H9 (cell line): ENCODE measurements around the gene RNLS. TPM values are rescaled to one million over a fixed set of nuclear protein-coding genes. Genes with fewer than 3 reads are reported as not detected.

Source experiments
- DNase-seq: peaks from one replicate; pipeline ENCODE4 v3.0.0-alpha.2; 2017
- H2AFZ ChIP-seq: one replicate; pipeline ENCODE4 v1.6.1; 2013; ENCODE audit warnings: mild to moderate bottlenecking, low read length, control low read depth, moderate library complexity
- H2AK5ac ChIP-seq: 2 replicates; pipeline ENCODE4 v1.6.1; 2013; ENCODE audit warnings: low read length, control low read depth, mixed read lengths; ENCODE audit not compliant: insufficient read length
- H2BK120ac ChIP-seq: one replicate; pipeline ENCODE4 v1.6.1; 2013; ENCODE audit warnings: low read depth, mild to moderate bottlenecking, low read length, control low read depth, inconsistent platforms; ENCODE audit not compliant: poor library complexity, severe bottlenecking
- H2BK12ac ChIP-seq: 2 replicates; pipeline ENCODE4 v1.6.1; 2013; ENCODE audit warnings: low read length, control low read depth, mixed read lengths, low read depth; ENCODE audit not compliant: insufficient read length
- H2BK15ac ChIP-seq: 2 replicates; pipeline ENCODE4 v1.6.1; 2013; ENCODE audit warnings: low read depth, low read length, control low read depth
- H2BK20ac ChIP-seq: one replicate; pipeline ENCODE4 v1.6.1; 2013; ENCODE audit warnings: low read depth, mild to moderate bottlenecking, low read length, control low read depth, inconsistent platforms; ENCODE audit not compliant: poor library complexity, severe bottlenecking
- H2BK5ac ChIP-seq: 2 replicates; pipeline ENCODE4 v1.6.1; 2013; ENCODE audit warnings: low read length, control low read depth, mixed read lengths; ENCODE audit not compliant: insufficient read length
- H3K14ac ChIP-seq: 2 replicates; pipeline ENCODE4 v1.6.1; 2013; ENCODE audit warnings: low read length, control low read depth; ENCODE audit not compliant: insufficient read depth
- H3K18ac ChIP-seq: 2 replicates; pipeline ENCODE4 v1.6.1; 2013; ENCODE audit warnings: low read depth, mild to moderate bottlenecking, mixed read lengths, low read length, control low read depth; ENCODE audit not compliant: insufficient read length
- H3K23ac ChIP-seq: 2 replicates; pipeline ENCODE4 v1.6.1; 2013; ENCODE audit warnings: low read length, control low read depth, mixed read lengths, low read depth; ENCODE audit not compliant: insufficient read length
- H3K23me2 ChIP-seq: 2 replicates; pipeline ENCODE4 v1.6.1; 2013; ENCODE audit warnings: low read depth, mild to moderate bottlenecking, mixed read lengths, low read length, control low read depth; ENCODE audit not compliant: insufficient read length, poor library complexity, severe bottlenecking
- H3K27ac ChIP-seq: 2 replicates; pipeline ENCODE4 v1.5.1; 2013; ENCODE audit warnings: low read length, control low read depth, mixed read lengths, low read depth; ENCODE audit not compliant: insufficient read length
- H3K27me3 ChIP-seq: 2 replicates; pipeline ENCODE4 v1.6.1; 2013; ENCODE audit warnings: low read length, control low read depth, inconsistent platforms; ENCODE audit not compliant: insufficient read depth
- H3K4ac ChIP-seq: 2 replicates; pipeline ENCODE4 v1.6.1; 2013; ENCODE audit warnings: low read depth, mild to moderate bottlenecking, control low read depth, inconsistent platforms, low read length, moderate library complexity
- H3K4me1 ChIP-seq: 2 replicates; pipeline ENCODE4 v1.6.1; 2013; ENCODE audit warnings: low read length, control low read depth, inconsistent platforms; ENCODE audit not compliant: insufficient read depth
- H3K4me2 ChIP-seq: 2 replicates; pipeline ENCODE4 v1.6.1; 2013; ENCODE audit warnings: low read length, control low read depth, mixed read lengths; ENCODE audit not compliant: insufficient read length, insufficient read depth
- H3K56ac ChIP-seq: 2 replicates; pipeline ENCODE4 v1.6.1; 2013; ENCODE audit warnings: low read depth, mild to moderate bottlenecking, mixed read lengths, low read length, control low read depth; ENCODE audit not compliant: insufficient read length
- H3K79me1 ChIP-seq: 2 replicates; pipeline ENCODE4 v1.6.1; 2013; ENCODE audit warnings: low read depth, mild to moderate bottlenecking, moderate library complexity, low read length, control low read depth, inconsistent platforms; ENCODE audit not compliant: insufficient read depth, poor library complexity, severe bottlenecking
- H3K79me2 ChIP-seq: 2 replicates; pipeline ENCODE4 v1.6.1; 2013; ENCODE audit warnings: low read length, control low read depth, inconsistent platforms; ENCODE audit not compliant: insufficient read depth
- H3K9ac ChIP-seq: 2 replicates; pipeline ENCODE4 v1.6.1; 2013; ENCODE audit warnings: low read length, control low read depth, mixed read lengths; ENCODE audit not compliant: insufficient read length; ENCODE audit errors: extremely low read depth
- H3K9me3 ChIP-seq: one replicate; pipeline ENCODE4 v1.6.1; 2013; ENCODE audit warnings: low read depth, low read length, inconsistent platforms; ENCODE audit not compliant: control insufficient read depth
- H3T11ph ChIP-seq: one replicate; pipeline ENCODE4 v1.6.1; 2013; ENCODE audit warnings: mild to moderate bottlenecking, low read length, control low read depth, inconsistent platforms
- H4K20me1 ChIP-seq: one replicate; pipeline ENCODE4 v1.6.1; 2013; ENCODE audit not compliant: control insufficient read depth, insufficient read length, insufficient read depth
- H4K5ac ChIP-seq: 2 replicates; pipeline ENCODE4 v1.6.1; 2013; ENCODE audit warnings: low read depth, mild to moderate bottlenecking, mixed read lengths, low read length, control low read depth; ENCODE audit not compliant: insufficient read length
- H4K8ac ChIP-seq: replicated peaks from 2 replicates; pipeline ENCODE4 v1.6.1; 2013; ENCODE audit warnings: low read length, control low read depth, mixed read lengths, low read depth; ENCODE audit not compliant: insufficient read length
- H4K91ac ChIP-seq: 2 replicates; pipeline ENCODE4 v1.6.1; 2013; ENCODE audit warnings: low read depth, mild to moderate bottlenecking, moderate library complexity, mixed read lengths, low read length, control low read depth; ENCODE audit not compliant: insufficient read length
- H3K27ac Mint-ChIP-seq, 3 experiments: 2 replicates in 2 of 3; 3 replicates in 1 of 3; pipeline ENCODE4 v1.8.0; 2020 to 2021; ENCODE audit warnings: mixed read lengths in 3 of 3, mild to moderate bottlenecking in 1 of 3, moderate library complexity in 1 of 3
- H3K27me3 Mint-ChIP-seq: 2 replicates; pipeline ENCODE4 v1.8.0; 2021; ENCODE audit warnings: low read depth, mild to moderate bottlenecking, moderate library complexity, mixed read lengths
- H3K36me3 Mint-ChIP-seq, 3 experiments: 2 replicates in 2 of 3; 3 replicates in 1 of 3; pipeline ENCODE4 v1.8.0; 2020 to 2021; ENCODE audit warnings: low read depth in 3 of 3, mixed read lengths in 3 of 3; ENCODE audit not compliant: insufficient read depth in 1 of 3
- H3K4me1 Mint-ChIP-seq, 2 experiments: 2 replicates each; pipeline ENCODE4 v1.8.0; 2020; ENCODE audit warnings: mixed read lengths in 2 of 2
- H3K4me3 Mint-ChIP-seq, 2 experiments: 2 replicates in 1 of 2; 3 replicates in 1 of 2; pipeline ENCODE4 v1.8.0; 2020 to 2021; ENCODE audit warnings: mild to moderate bottlenecking in 2 of 2, mixed read lengths in 2 of 2, moderate library complexity in 1 of 2
- H3K9me3 Mint-ChIP-seq, 2 experiments: 2 replicates in 1 of 2; 3 replicates in 1 of 2; pipeline ENCODE4 v1.8.0; 2020; ENCODE audit warnings: mild to moderate bottlenecking in 2 of 2, mixed read lengths in 2 of 2, moderate library complexity in 1 of 2
- CTCF ChIP-seq: fragments of 200-600 bp; sonication (generic); conservative IDR thresholded peaks from 3 replicates; pipeline ENCODE4 v1.8.0; 2021; ENCODE audit warnings: antibody characterized with exemption, mild to moderate bottlenecking
- WGBS: extraction: QIAGEN DNeasy Blood & Tissue Kit; methylation state at CpG from one replicate; pipeline ENCODE4 v1.1.7; 2013; ENCODE audit warnings: missing lambda C conversion rate, low lambda C conversion rate, mixed read lengths; ENCODE audit not compliant: insufficient read length; ENCODE audit errors: extremely low coverage; 5-methylcytosine and 5-hydroxymethylcytosine counted together
- total RNA-seq: library from RNA; stranded (reverse); gene quantifications from 2 replicates; pipeline ENCODE4 v1.2.1, GENCODE V29; 2021

Gene RNLS
- total RNA-seq, 1 experiment from 2014 or later, result 7.5 TPM

- H3K4me3 Mint-ChIP-seq, result no peak overlapping the region
- no peak overlapping the region for H3K23ac ChIP-seq
- H3K79me1 ChIP-seq, result no peaks in the 10 kb centered on the region
- no peaks in the 10 kb centered on the region for H3K9me3 Mint-ChIP-seq
- H4K91ac ChIP-seq, result no peak overlapping the region
- H3K79me2 ChIP-seq, result no peaks in the 10 kb centered on the region
- H2BK120ac ChIP-seq, result no peak overlapping the region
- no peaks in the 10 kb centered on the region for H3K36me3 Mint-ChIP-seq
- DNase-seq, result no peak
- no peak overlapping the region for H2AK5ac ChIP-seq
- H3K56ac ChIP-seq, result no peak overlapping the region
- no peak overlapping the region for H3K27ac Mint-ChIP-seq
- no peak overlapping the region for H3K18ac ChIP-seq
- no peaks in the 10 kb centered on the region for H4K20me1 ChIP-seq
- no peak for TF ChIP-seq CTCF
- no peak overlapping the region for H3K9ac ChIP-seq
- H3K4me2 ChIP-seq, result no peak overlapping the region
- no peak overlapping the region for H3K27ac ChIP-seq
- no peaks in the 10 kb centered on the region for H3K9me3 ChIP-seq
- no peak overlapping the region for H3K4ac ChIP-seq
- H3K27me3 ChIP-seq, result no peaks in the 10 kb centered on the region
- no peak overlapping the region for H2BK5ac ChIP-seq
- H3K23me2 ChIP-seq, result no peaks in the 10 kb centered on the region
- H3K14ac ChIP-seq, result no peak overlapping the region
- no CpG with 5 or more reads among the region's 4 CpGs for WGBS
- H2BK15ac ChIP-seq, result no peak overlapping the region
- H3T11ph ChIP-seq, result no peak overlapping the region
- no peak overlapping the region for H2BK12ac ChIP-seq
- H3K4me1 Mint-ChIP-seq, result peaks cover 9 to 11% of the 10 kb centered on the region in 2 experiments
- no peaks in the 10 kb centered on the region; the same call in 1 of the 2 replicates for H3K27me3 Mint-ChIP-seq
- H4K8ac ChIP-seq, result no peak overlapping the region
- H2BK20ac ChIP-seq, result no peak overlapping the region
- no peak overlapping the region for H2AFZ ChIP-seq
- no peak overlapping the region for H4K5ac ChIP-seq
- no peaks in the 10 kb centered on the region; the same call in 1 of the 2 replicates for H3K4me1 ChIP-seq
Measured at GRCh38 chr10:88336334-88336733, 246.8 kb downstream of the RNLS start.
